Fibroblast of mammary gland (primary cell): ENCODE data around the gene BCL3.

ENCODE experiments used
- DNase-seq: peaks from one replicate; pipeline ENCODE4 v3.0.0-alpha.2; 2010; ENCODE audit warnings: low read depth
- H3K4me3 ChIP-seq: 2 replicates; pipeline ENCODE4 v1.5.1; 2011; ENCODE audit warnings: low read depth, mild to moderate bottlenecking, low read length, moderate library complexity; ENCODE audit not compliant: control insufficient read depth
- CTCF ChIP-seq: conservative IDR thresholded peaks from 2 replicates; pipeline ENCODE4 v1.5.1; 2011; ENCODE audit warnings: low read depth, low read length, inconsistent platforms; ENCODE audit not compliant: control insufficient read depth, insufficient read depth

The BCL3 gene

GRCh38 chr19:44808463-44809371, 60.2 kb downstream of the BCL3 start, which contains the start of gene BCAM:
Gene BCAM, plus strand, starts transcription at chr19:44809103. Its CDS starts 22 bp downstream, at chr19:44809125.
- no peak for TF ChIP-seq CTCF
- peak within 1 kb of the TSS; percentile 46 for H3K4me3 ChIP-seq
- peak; percentile 50 for DNase-seq
